ENCODE data around the gene PIP4K2A. TPM values are rescaled to one million over a fixed set of nuclear protein-coding genes. Genes with fewer than 3 reads are reported as not detected.
"Not testable (repeated sequence)": the region's sequence is repeated elsewhere in the genome, so short reads cannot be mapped to it uniquely, and the experiment has no call there.

Gene PIP4K2A
- total and polyA plus RNA-seq, 4 donors: 7.3 to 42.2 (median 27.6) TPM

DNA sequence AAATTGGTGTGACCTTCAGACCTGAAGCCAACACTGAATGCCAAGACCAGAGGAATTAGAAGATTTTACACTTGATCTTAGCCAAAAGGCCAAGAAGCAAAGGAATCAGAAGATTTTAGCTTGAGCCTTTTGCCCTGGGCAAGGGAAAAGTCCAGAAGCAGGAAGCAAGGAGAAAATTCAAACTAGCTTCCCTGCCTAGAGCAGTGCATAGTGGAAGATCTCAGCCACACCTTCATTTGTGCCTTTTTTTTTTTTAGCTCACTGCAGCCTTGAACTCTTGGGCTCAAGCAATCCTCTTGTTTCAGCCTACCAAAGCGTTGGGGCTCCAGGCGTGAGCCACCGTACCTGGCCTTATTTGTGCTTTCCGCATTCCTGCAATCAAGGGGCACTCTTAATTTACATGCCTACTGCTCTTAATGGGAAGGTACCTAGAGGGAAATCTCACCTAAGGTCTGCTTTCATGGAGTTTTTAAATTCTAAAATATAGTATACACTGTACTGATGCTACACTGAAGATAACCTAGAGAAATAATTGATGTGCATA, 8.3 kb upstream of the PIP4K2A start:
- DNase-seq (no peak), ATAC-seq (ENCODE audit: insufficient read depth, low FRiP score) (no peak)
- Histone ChIP-seq H3K9me3 (ENCODE audit: control insufficient read depth in 4 of 4, insufficient read depth in 3 of 4, low read length in 3 of 4) (no peaks in the 10 kb centered on the region), H3K36me3 (ENCODE audit: control insufficient read depth in 4 of 4, insufficient read depth in 4 of 4, low read length in 4 of 4) (no peaks in the 10 kb centered on the region), H3K27me3 (ENCODE audit: control insufficient read depth in 3 of 3, insufficient read depth in 3 of 3, low read length in 2 of 3) (peaks cover 0 to 2% (median 0%) of the 10 kb centered on the region in 3 donors), H3K9ac (ENCODE audit: insufficient read depth in 1 of 2, low read length in 2 of 2) (no peak overlapping the region), H3K4me1 (ENCODE audit: control insufficient read depth in 5 of 5, insufficient read depth in 5 of 5, low read length in 5 of 5) (no peaks in the 10 kb centered on the region), H3K4me3 (no peak overlapping the region), H3K27ac (ENCODE audit: low read depth in 1 of 2, low read length in 1 of 2) (no peak overlapping the region)
- WGBS, 2 donors: 74 to 93% methylated on average over 4 of the region's 4 CpGs
- TF ChIP-seq, protein P1, sequence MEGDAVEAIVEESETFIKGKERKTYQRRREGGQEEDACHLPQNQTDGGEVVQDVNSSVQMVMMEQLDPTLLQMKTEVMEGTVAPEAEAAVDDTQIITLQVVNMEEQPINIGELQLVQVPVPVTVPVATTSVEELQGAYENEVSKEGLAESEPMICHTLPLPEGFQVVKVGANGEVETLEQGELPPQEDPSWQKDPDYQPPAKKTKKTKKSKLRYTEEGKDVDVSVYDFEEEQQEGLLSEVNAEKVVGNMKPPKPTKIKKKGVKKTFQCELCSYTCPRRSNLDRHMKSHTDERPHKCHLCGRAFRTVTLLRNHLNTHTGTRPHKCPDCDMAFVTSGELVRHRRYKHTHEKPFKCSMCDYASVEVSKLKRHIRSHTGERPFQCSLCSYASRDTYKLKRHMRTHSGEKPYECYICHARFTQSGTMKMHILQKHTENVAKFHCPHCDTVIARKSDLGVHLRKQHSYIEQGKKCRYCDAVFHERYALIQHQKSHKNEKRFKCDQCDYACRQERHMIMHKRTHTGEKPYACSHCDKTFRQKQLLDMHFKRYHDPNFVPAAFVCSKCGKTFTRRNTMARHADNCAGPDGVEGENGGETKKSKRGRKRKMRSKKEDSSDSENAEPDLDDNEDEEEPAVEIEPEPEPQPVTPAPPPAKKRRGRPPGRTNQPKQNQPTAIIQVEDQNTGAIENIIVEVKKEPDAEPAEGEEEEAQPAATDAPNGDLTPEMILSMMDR (IDR thresholded peaks at IDR 0.05; ENCODE audit: control extremely low read depth, extremely low read depth): no peak

DNA sequence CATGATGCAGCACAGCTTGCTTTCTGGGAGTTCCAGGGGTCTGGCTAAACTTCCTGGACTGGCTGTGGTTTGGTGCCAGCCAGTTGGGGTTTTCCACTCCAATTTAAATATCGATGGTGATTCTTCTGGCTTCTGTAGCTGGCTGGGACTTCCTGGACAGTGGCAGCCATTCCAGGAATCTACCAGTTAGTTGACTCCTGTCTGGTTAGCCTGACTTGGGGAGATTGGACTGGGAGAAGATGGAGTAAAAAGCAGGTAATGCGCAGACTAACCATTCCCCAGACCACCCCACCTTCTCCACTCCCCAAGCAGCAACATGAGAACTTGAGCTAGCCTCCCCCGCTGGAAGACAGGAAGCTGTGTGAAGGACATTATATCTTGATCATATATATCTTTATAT, 6.3 kb upstream of the PIP4K2A start:
- TF ChIP-seq, protein P1 (IDR thresholded peaks at IDR 0.05; ENCODE audit: control extremely low read depth, extremely low read depth): no peak
- ATAC-seq (ENCODE audit: insufficient read depth, low FRiP score) (no peak), DNase-seq (no peak)
- Histone ChIP-seq H3K36me3 (ENCODE audit: control insufficient read depth in 4 of 4, insufficient read depth in 4 of 4, low read length in 4 of 4) (no peaks in the 10 kb centered on the region), H3K27ac (ENCODE audit: low read depth in 1 of 2, low read length in 1 of 2) (no peak overlapping the region), H3K4me1 (ENCODE audit: control insufficient read depth in 5 of 5, insufficient read depth in 5 of 5, low read length in 5 of 5) (no peaks in the 10 kb centered on the region), H3K4me3 (no peak overlapping the region), H3K27me3 (ENCODE audit: control insufficient read depth in 3 of 3, insufficient read depth in 3 of 3, low read length in 2 of 3) (no peaks in the 10 kb centered on the region), H3K9me3 (ENCODE audit: control insufficient read depth in 4 of 4, insufficient read depth in 3 of 4, low read length in 3 of 4) (no peaks in the 10 kb centered on the region), H3K9ac (ENCODE audit: insufficient read depth in 1 of 2, low read length in 2 of 2) (no peak overlapping the region)
- 76 to 79% methylated on average over 3 of the region's 3 CpGs for WGBS, 2 donors

- Histone ChIP-seq H3K4me1 (ENCODE audit: control insufficient read depth in 5 of 5, insufficient read depth in 5 of 5, low read length in 5 of 5) (peaks cover 0 to 5% (median 0%) of the 10 kb centered on the region in 5 donors), H3K27ac (ENCODE audit: low read depth in 1 of 2, low read length in 1 of 2) (no peak overlapping the region), H3K36me3 (ENCODE audit: control insufficient read depth in 4 of 4, insufficient read depth in 4 of 4, low read length in 4 of 4) (no peaks in the 10 kb centered on the region), H3K27me3 (ENCODE audit: control insufficient read depth in 3 of 3, insufficient read depth in 3 of 3, low read length in 2 of 3) (no peaks in the 10 kb centered on the region), H3K4me3 (no peak overlapping the region), H3K9me3 (ENCODE audit: control insufficient read depth in 4 of 4, insufficient read depth in 3 of 4, low read length in 3 of 4) (no peaks in the 10 kb centered on the region), H3K9ac (ENCODE audit: insufficient read depth in 1 of 2, low read length in 2 of 2) (no peak overlapping the region)
- TF ChIP-seq, protein P1 (IDR thresholded peaks at IDR 0.05; ENCODE audit: control extremely low read depth, extremely low read depth): no peak
- no peak for ATAC-seq (ENCODE audit: insufficient read depth, low FRiP score)
- WGBS, 2 donors: 87 to 93% methylated on average over 3 of the region's 3 CpGs
- DNase-seq: no peak
Measured at GRCh38 chr10:22719406-22720042, 5.1 kb upstream of the PIP4K2A start.

GRCh38 chr10:22718659-22719058, 4.3 kb upstream of the PIP4K2A start:
- not testable (repeated sequence) for H3K27ac ChIP-seq (ENCODE audit: low read depth in 1 of 2, low read length in 1 of 2); H3K36me3 ChIP-seq (ENCODE audit: control insufficient read depth in 4 of 4, insufficient read depth in 4 of 4, low read length in 4 of 4); H3K9me3 ChIP-seq (ENCODE audit: control insufficient read depth in 4 of 4, insufficient read depth in 3 of 4, low read length in 3 of 4); ATAC-seq (ENCODE audit: insufficient read depth, low FRiP score); H3K4me3 ChIP-seq; DNase-seq; H3K27me3 ChIP-seq (ENCODE audit: control insufficient read depth in 3 of 3, insufficient read depth in 3 of 3, low read length in 2 of 3); H3K4me1 ChIP-seq (ENCODE audit: control insufficient read depth in 5 of 5, insufficient read depth in 5 of 5, low read length in 5 of 5); H3K9ac ChIP-seq (ENCODE audit: insufficient read depth in 1 of 2, low read length in 2 of 2)
- 86 to 87% methylated on average over 3 of the region's 3 CpGs for WGBS, 2 donors

All from lung (tissue), 12 donors.